Neural cell (in vitro differentiated cells): ENCODE measurements around the gene ATP23.

Experiments
- TF ChIP-seq, protein P1 (sequence below): fragments of 450-650 bp; IDR thresholded peaks from 2 replicates; pipeline ENCODE4 v1.5.1; 2014; ENCODE audit warnings: antibody characterized with exemption, mild to moderate bottlenecking, moderate library complexity; ENCODE audit not compliant: poor library complexity, severe bottlenecking
- TF ChIP-seq, protein P2 (sequence below): IDR thresholded peaks from 2 replicates; pipeline ENCODE4 v1.6.1; 2012; ENCODE audit warnings: borderline replicate concordance

DNA sequence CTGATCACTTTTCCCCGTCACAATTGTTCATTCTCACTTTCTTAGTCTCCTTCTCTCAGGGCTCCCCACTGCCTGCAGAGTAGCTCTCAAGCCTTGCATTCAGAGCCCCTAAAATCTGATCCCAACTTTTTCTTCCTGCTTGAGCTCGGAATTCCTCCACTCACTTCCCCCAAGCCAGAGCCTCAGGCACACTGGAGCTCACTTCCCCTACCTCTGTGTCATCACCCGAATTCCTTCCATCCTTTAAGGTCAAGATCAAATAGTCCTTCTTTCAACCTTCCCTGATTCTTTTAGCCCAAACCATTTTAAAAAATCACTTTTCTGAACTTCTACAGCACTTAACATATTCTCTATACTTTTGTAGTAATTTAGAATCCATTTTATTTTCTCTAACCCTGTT, 34.1 kb upstream of the ATP23 start:
- TF ChIP-seq, protein P1, sequence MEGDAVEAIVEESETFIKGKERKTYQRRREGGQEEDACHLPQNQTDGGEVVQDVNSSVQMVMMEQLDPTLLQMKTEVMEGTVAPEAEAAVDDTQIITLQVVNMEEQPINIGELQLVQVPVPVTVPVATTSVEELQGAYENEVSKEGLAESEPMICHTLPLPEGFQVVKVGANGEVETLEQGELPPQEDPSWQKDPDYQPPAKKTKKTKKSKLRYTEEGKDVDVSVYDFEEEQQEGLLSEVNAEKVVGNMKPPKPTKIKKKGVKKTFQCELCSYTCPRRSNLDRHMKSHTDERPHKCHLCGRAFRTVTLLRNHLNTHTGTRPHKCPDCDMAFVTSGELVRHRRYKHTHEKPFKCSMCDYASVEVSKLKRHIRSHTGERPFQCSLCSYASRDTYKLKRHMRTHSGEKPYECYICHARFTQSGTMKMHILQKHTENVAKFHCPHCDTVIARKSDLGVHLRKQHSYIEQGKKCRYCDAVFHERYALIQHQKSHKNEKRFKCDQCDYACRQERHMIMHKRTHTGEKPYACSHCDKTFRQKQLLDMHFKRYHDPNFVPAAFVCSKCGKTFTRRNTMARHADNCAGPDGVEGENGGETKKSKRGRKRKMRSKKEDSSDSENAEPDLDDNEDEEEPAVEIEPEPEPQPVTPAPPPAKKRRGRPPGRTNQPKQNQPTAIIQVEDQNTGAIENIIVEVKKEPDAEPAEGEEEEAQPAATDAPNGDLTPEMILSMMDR = no peak
- TF ChIP-seq, protein P2, sequence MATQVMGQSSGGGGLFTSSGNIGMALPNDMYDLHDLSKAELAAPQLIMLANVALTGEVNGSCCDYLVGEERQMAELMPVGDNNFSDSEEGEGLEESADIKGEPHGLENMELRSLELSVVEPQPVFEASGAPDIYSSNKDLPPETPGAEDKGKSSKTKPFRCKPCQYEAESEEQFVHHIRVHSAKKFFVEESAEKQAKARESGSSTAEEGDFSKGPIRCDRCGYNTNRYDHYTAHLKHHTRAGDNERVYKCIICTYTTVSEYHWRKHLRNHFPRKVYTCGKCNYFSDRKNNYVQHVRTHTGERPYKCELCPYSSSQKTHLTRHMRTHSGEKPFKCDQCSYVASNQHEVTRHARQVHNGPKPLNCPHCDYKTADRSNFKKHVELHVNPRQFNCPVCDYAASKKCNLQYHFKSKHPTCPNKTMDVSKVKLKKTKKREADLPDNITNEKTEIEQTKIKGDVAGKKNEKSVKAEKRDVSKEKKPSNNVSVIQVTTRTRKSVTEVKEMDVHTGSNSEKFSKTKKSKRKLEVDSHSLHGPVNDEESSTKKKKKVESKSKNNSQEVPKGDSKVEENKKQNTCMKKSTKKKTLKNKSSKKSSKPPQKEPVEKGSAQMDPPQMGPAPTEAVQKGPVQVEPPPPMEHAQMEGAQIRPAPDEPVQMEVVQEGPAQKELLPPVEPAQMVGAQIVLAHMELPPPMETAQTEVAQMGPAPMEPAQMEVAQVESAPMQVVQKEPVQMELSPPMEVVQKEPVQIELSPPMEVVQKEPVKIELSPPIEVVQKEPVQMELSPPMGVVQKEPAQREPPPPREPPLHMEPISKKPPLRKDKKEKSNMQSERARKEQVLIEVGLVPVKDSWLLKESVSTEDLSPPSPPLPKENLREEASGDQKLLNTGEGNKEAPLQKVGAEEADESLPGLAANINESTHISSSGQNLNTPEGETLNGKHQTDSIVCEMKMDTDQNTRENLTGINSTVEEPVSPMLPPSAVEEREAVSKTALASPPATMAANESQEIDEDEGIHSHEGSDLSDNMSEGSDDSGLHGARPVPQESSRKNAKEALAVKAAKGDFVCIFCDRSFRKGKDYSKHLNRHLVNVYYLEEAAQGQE = no peak
